ENCODE measurements around the gene CERS3. TPM values are rescaled to one million over a fixed set of nuclear protein-coding genes. Genes with fewer than 3 reads are reported as not detected.

Gene CERS3
- polyA plus RNA-seq, 1 of the 3 experiments (the other 2 are of a cell fraction), result not detected

- no peaks in the 10 kb centered on the region for H3F3A ChIP-seq (replicated peaks; ENCODE audit: insufficient read depth)
- no peaks in the 10 kb centered on the region for H3K36me3 ChIP-seq (replicated peaks in 1 of 2; ENCODE audit: control insufficient read depth in 1 of 2, insufficient read depth in 2 of 2, low read length in 1 of 2)
- WGBS (ENCODE audit: low lambda C conversion rate), result 8% methylated on average over 5 of the region's 5 CpGs
- H3K79me2 ChIP-seq (ENCODE audit: insufficient read depth), result no peaks in the 10 kb centered on the region
- H3K9ac ChIP-seq, result no peak overlapping the region
- H3K4me3 ChIP-seq (ENCODE audit: low read depth in 2 of 2, low read length in 1 of 2), result no peak overlapping the region
- no peaks in the 10 kb centered on the region for H3K9me2 ChIP-seq
- no peaks in the 10 kb centered on the region for H3K9me3 ChIP-seq
- H3K27me3 ChIP-seq (ENCODE audit: insufficient read depth), result no peaks in the 10 kb centered on the region
- H4K20me1 ChIP-seq (ENCODE audit: insufficient read depth), result no peaks in the 10 kb centered on the region
- H3K4me2 ChIP-seq, result no peak overlapping the region
- ChIA-PET CTCF (interaction anchor here (1.2 kb wide), 1 partner anchor 115 kb away, joined by 3 read pairs; no protein-coding TSS in a partner anchor), POLR2A (no interaction called here)
- no peak overlapping the region for H3K27ac ChIP-seq (ENCODE audit: low read depth in 2 of 2, low read length in 1 of 2)
- DNase-seq, result no peak
- TF ChIP-seq CHD2 (IDR thresholded peaks at IDR 0.05; ENCODE audit: low read length, partially characterized antibody) (no peak), ZBTB33 (IDR thresholded peaks at IDR 0.05; ENCODE audit: borderline replicate concordance, low read depth) (no peak), GATA2 (CRISPR knock-in tag; IDR thresholded peaks at IDR 0.05) (no peak), JUND (IDR thresholded peaks at IDR 0.05) (no peak), FOSL2 (IDR thresholded peaks at IDR 0.05; ENCODE audit: borderline replicate concordance, low read depth) (no peak), YY1 (IDR thresholded peaks at IDR 0.05; ENCODE audit: low read depth) (no peak), RAD21 (IDR thresholded peaks at IDR 0.05; ENCODE audit: low read length) (no peak), GABPA (IDR thresholded peaks at IDR 0.05; ENCODE audit: low read depth) (no peak), RFX5 (IDR thresholded peaks at IDR 0.05; ENCODE audit: low read length) (no peak), RCOR1 (IDR thresholded peaks at IDR 0.05; ENCODE audit: low read length) (no peak), NFIC (IDR thresholded peaks at IDR 0.05; ENCODE audit: borderline replicate concordance) (no peak), MXI1 (IDR thresholded peaks at IDR 0.05; ENCODE audit: low read depth, low read length) (no peak), SIN3A (IDR thresholded peaks at IDR 0.05; ENCODE audit: borderline replicate concordance, low read depth, low read length) (no peak), TCF12 (IDR thresholded peaks at IDR 0.05) (no peak), TEAD4 (IDR thresholded peaks at IDR 0.05; ENCODE audit: borderline replicate concordance, insufficient read depth) (no peak), EP300 (IDR thresholded peaks at IDR 0.05; ENCODE audit: borderline replicate concordance in 1 of 2, low read depth in 1 of 2, low read length in 1 of 2) (no peak), RXRA (IDR thresholded peaks at IDR 0.05; ENCODE audit: borderline replicate concordance, low read depth) (no peak)
- TF ChIP-seq, protein P1, sequence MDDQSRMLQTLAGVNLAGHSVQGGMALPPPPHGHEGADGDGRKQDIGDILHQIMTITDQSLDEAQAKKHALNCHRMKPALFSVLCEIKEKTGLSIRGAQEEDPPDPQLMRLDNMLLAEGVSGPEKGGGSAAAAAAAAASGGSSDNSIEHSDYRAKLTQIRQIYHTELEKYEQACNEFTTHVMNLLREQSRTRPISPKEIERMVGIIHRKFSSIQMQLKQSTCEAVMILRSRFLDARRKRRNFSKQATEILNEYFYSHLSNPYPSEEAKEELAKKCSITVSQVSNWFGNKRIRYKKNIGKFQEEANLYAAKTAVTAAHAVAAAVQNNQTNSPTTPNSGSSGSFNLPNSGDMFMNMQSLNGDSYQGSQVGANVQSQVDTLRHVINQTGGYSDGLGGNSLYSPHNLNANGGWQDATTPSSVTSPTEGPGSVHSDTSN (IDR thresholded peaks at IDR 0.05), result no peak
- TF ChIP-seq, protein P2, sequence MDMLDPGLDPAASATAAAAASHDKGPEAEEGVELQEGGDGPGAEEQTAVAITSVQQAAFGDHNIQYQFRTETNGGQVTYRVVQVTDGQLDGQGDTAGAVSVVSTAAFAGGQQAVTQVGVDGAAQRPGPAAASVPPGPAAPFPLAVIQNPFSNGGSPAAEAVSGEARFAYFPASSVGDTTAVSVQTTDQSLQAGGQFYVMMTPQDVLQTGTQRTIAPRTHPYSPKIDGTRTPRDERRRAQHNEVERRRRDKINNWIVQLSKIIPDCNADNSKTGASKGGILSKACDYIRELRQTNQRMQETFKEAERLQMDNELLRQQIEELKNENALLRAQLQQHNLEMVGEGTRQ (IDR thresholded peaks at IDR 0.05; ENCODE audit: borderline replicate concordance, low read depth, low read length), result no peak
- TF ChIP-seq, protein P3, sequence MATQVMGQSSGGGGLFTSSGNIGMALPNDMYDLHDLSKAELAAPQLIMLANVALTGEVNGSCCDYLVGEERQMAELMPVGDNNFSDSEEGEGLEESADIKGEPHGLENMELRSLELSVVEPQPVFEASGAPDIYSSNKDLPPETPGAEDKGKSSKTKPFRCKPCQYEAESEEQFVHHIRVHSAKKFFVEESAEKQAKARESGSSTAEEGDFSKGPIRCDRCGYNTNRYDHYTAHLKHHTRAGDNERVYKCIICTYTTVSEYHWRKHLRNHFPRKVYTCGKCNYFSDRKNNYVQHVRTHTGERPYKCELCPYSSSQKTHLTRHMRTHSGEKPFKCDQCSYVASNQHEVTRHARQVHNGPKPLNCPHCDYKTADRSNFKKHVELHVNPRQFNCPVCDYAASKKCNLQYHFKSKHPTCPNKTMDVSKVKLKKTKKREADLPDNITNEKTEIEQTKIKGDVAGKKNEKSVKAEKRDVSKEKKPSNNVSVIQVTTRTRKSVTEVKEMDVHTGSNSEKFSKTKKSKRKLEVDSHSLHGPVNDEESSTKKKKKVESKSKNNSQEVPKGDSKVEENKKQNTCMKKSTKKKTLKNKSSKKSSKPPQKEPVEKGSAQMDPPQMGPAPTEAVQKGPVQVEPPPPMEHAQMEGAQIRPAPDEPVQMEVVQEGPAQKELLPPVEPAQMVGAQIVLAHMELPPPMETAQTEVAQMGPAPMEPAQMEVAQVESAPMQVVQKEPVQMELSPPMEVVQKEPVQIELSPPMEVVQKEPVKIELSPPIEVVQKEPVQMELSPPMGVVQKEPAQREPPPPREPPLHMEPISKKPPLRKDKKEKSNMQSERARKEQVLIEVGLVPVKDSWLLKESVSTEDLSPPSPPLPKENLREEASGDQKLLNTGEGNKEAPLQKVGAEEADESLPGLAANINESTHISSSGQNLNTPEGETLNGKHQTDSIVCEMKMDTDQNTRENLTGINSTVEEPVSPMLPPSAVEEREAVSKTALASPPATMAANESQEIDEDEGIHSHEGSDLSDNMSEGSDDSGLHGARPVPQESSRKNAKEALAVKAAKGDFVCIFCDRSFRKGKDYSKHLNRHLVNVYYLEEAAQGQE (IDR thresholded peaks at IDR 0.05; ENCODE audit: low read depth, low read length), result no peak
- H2AFZ ChIP-seq (ENCODE audit: low read depth), result no peak overlapping the region
- no peaks in the 10 kb centered on the region; a peak in 1 of 4 replicates for H3K4me1 ChIP-seq (ENCODE audit: control insufficient read depth in 1 of 2, insufficient read depth in 2 of 2, low read depth in 1 of 2, low read length in 1 of 2)
These were observed 63.9 kb downstream of the CERS3 start for GRCh38 chr15:100464888-100465287.
